Activated T-helper 9 cell treated with anti-CD3 and anti-CD28 coated beads, Interleukin-2, amount 50 U/mL, for 16 hours (primary cell): ENCODE measurements around the gene COPS4.
"Not testable (repeated sequence)": the region's sequence is repeated elsewhere in the genome, so short reads cannot be mapped to it uniquely, and the experiment has no call there.

Experiments used
- DNase-seq: peaks from one replicate; pipeline ENCODE4 v3.0.0-alpha.2; 2020; ENCODE audit warnings: low read depth

The COPS4 gene

DNA sequence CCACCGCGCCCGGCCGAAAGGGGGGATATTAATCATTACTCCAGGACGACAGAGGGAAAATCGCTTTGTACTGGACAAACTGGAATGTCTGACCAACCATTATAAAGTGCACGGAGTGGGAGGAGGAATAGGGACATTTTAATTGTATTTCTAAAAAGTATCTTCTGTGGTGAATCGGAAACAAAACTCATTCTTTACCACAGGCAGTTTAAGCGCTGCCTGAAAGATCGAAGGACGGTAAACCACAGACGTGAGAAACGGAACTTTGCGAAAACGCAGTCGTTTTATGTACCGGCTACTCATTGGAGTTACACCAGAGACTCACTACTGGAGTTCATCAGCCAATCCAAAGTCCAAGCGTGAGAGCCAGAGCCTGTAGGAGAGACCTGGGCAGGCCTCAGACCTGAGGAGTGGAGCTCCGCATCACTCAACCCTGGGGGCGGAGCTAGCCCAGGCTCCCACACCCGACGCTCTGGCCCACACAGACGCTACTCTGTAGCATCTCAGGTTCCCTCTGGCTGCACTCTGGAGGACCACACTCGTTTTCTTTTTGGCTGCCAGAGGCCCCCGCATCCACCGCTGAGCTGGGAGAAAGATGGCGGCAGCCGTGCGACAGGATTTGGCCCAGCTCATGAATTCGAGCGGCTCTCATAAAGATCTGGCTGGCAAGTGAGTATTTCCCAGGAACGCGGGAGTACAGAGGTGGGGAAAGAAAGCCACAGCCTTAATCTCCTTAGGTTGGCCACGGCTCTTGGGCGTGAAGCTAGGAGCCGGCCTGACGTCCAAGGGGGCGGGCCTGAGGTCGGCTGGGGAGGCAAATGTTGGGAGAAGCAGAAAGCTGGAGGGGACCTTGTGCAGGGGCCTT lies at the start of gene COPS4:
TSS of gene COPS4 (plus strand) at position 554 of the 865 bp plus-strand sequence. CDS start at position 596, 42 bp downstream.
- DNase-seq = peak; percentile 90

DNA sequence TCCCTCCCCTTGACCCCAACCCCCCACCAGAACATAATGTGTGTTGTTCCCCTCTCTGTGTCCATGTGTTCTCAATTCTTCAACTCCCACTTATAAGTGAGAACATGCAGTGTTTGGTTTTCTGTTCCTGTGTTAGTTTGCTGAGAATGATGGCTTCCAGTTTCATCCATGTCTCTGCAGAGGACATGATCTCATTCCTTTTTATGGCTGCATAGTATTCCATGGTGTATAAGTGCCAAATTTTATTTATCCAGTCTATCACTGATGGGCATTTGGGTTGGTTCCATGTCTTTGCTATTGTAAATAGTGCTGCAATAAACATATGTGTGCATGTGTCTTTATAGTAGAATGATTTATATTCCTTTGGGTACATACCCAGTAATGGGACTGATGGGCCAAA lies 47.5 kb upstream of the COPS4 start:
- DNase-seq = not testable (repeated sequence)

DNA sequence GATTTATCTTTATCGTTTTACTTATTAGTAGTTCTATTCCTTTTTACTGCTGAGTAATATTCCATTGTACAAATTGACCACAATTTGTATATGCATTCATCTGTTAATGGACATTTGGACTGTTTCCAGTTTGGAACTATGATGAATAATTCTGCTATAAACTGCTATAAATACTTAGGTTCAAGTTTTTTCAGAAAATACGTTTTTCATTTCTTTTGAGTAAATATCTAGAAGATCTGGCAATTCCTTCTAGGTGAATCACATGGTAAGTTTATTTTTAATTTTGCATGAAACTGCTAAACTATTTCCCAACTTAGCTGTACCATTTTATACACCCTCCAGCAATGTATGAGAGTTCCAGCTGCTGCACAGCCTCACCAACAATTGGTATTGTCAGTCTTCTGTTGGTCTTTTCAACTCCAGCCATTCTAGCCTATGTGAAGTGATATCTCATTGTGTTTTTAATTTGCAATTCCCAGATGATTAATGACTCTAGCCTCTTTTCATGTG lies 46.6 kb upstream of the COPS4 start:
- no peak for DNase-seq

DNA sequence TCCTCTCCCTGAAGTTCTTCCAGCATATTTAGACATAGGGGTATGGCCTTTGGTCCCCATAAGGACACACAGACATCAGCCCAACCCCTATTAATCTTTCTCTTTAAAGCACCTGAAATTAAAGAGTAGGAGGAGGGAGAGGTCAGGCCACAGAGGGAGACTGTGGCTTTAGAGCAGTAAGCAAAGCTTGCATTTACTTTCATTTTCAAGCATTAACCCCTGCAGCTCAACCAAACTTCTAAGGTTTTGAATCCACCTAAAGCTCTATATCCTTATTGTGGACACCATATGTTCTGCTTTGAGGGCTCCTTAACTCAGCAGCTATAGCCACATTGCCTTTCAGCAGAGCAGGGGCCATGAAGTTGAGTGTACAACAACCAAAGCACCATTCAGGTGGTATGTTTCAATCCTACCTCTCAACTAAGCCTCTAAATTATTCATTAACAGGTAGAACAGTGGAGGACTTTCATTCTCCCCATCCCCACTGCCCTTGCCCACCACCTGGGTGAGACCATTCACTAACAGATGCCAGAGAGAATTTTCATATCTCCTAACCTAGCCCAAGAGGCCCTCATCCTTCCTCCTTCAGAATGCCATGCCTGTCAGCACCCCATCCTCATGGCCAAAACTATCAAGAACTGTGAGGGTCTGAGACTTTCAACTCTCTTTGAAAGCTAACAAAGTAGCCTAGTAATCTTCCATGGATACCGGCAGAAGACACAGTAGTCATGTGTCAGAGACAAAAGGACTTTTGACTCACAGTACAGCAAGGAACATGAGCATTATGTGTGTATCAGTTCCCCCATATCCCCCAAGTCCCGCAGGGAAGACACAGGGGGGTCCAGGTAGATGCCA lies 45.2 kb upstream of the COPS4 start:
- no peak for DNase-seq

DNA sequence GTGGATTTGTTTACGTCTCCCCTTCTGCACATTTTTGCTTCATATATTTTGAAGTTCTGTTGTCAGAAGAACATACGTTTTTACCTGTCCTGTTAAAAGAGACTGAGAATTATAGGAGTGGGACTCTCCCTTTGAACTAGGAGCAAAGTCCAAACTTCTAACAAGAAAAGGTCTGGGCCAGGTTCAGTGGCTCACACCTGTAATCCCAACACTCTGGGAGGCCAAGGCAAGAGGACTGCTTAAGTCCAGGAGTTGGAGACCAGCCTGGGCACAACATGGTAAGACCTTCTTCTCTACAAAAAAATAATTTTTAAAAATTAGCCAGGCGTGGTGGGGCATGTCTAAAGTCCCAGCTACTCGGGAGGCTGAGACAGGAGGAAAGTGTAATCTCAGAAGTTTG lies 40.1 kb upstream of the COPS4 start:
- DNase-seq = no peak

DNA sequence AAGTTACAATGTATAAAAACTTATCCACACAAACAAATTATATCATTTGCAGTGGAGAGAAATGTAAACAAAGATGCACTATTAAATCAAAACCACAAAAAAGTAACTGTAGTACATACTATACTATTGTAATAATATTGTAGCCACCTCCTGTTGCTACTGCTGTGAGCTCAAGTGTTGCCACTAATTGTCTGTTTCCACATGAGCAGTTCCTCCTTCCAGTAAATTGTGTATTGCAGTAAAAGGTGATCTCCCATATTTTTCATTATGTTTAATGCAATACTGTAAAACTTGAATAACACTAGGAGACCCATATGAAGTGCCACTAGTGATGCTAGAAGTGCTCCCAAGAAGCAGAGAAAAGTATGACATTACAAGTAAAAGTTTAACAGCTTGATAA lies 36.1 kb upstream of the COPS4 start:
- no peak for DNase-seq

DNA sequence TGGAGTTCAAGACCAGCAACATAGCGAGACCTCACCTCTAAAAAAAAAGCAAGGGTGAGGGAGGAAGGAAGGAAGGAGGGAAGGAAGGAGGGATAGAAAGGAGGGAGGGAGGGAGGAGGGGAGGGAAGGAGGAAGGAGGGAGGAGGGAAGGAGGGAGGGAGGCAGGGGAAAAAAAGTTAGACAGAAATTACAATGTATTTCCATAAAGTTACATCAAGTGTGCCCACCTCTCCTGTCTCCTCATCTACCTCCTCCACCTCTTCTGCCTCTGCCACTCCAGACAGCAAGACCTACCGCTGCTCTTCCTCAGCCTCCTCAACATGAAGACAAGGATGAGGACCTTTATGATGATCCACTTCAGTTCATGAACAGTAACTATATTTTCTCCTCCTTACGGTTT lies 32.7 kb upstream of the COPS4 start:
- no peak for DNase-seq

DNA sequence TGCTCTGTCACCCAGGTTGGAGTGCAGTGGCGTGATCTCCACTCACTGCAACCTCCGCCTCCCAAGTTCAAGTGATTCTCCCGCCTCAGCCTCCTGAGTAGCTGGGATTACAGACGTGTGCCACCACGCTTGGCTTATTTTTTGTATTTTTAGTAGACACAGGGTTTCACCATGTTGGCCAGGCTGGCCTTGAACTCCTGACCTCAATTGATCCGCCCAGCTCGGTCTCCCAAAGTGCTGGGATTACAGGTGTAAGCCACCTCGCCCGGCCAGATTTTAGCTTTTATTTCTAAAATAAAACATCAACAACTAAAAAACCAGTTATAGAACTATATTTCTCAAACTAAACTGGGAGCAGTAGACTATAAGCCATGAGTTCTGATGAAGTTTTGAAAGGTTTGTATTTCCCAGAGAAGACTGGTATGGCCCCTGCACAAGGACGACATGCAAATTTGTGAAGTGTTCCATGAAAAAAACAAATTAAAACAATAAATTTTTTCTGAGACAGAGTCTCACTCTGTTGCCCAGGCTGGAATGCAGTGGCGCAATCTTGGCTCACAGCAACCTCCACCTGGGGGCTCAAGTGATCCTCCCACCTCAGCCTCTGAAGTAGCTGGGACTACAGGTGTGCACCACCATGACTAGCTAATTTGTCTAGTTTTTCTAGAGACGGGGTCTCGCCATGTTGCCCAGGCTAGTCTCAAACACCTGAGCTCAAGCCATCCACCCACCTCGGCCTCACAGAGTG lies 31.8 kb upstream of the COPS4 start:
- DNase-seq = not testable (repeated sequence)

DNA sequence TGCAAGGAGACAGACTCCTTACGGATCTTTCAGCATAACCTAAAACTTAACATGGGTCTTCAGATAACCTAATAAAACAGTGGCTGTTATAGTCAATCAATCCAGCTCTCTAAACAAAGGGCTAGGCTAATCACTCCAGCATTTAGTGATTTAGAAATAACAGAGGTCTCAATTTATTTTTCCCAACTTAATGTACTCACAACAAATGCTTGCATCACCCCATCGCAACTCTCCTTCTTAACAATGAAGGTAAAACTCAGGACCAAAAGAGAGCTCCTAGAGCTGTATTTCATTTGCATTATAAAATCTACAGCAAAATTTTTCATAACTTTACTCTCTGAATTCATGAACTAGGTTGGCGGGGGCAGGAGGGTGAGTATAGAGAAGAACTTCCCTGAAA lies 25.5 kb upstream of the COPS4 start:
- DNase-seq = no peak

DNA sequence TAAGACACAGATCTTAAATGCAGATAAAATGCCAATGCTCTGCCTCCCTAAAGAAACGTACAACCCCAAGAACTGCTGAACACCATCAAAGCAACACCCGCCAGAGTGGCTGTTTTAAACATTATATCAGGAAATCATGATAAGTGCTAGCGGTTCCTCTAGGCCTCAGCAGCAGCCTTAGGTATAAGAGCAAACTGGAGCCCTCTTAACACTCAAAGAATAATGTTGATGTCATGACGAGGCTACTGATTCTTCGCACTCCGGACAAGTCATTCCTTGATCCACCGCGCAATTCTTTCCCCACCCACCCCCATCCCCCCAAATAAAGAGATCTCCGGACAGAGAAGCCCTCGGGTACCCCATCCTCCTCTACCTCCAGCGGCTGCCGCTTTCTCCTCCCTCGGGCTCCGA lies 24.9 kb upstream of the COPS4 start:
- no peak for DNase-seq

DNA sequence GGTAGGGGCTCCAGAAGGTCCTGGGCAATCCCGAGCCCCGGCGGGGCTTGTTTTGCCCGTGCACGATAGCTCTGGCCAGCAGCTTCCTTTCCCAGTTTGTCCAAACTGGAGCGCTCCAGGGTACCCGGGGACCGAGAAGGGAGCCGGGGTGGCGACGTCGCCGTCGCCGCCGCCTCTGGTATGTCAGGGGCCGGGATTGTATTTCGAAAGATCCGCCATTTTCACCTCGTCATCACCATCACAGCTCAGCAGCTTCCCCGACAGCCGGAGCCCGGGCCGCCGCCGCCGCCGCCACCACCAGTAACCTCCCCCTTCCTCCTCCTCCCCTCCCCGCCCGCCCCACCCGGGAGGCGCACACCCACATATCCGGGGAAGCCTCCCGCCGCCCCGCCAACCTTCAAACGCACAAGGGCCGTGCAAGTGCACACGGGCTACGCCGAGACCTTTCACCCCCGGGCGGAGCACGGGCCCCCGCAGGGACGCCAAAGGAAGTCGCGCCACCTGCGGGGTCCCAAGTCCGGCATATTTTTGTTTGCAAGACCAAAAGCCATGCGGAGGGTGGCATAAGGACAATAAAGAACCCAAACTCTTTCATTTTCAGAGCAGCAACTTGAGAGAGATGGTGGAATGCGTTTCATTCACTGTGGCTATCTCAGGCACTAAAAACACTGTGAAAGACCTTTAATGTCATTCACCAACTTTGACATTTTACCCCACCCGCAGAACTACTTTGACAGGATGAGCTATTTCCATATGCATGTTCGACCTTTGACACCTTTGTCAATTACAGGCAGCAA lies 24.3 kb upstream of the COPS4 start, which contains the start of gene LIN54:
TSS of gene LIN54 (minus strand) at position 302 of the 797 bp plus-strand sequence. CDS start 25,979 bp downstream, outside the sequence.
- peak; percentile 81 for DNase-seq

DNA sequence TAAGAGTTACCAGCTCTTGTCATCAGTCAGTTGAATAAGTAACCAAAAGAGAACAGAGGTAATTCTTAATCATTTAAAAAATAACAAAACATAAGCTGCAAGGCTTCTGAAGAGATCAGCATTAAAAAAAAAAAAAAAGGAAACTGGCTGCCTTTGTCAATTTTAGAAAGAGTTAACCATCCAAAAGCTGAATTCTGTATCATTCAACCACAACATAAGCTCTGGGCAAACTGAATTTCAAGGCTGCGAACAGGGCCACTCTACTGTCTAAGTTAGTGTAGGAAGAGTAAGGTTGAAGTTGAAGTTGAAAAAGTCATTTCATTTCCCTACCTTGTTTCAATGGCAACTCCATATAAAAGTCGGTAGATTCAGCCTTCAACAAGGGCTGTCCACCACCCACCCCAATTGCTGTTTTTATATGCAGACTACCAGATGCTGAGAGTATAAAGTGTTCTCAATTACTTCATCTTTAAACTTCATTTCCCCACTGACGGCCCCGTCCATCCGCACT lies 23.2 kb upstream of the COPS4 start:
- DNase-seq = no peak

DNA sequence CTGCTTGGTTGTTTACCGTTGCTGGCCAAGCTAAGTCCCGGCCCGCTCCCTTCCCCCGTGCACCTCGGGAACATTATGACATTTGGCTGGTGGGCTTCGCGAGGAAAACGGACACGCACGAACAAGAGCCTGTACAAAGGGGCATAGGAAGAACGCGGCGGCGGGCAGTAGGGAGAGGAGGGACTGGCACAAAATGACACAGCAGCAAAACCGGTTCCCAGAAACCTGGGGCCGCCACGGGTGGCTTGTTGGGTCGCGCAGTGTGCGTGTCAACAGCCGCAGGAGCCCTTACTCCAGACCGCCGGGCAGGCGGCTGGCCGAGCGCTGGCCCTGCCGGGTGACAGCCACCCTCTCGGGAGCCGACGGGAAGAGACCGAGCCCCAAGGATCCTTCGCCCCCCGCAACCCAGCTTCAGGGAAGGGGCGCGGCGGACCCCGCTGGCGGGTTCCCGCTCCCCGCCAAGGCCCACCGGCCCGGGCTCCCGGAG lies 22.7 kb upstream of the COPS4 start:
- peak; percentile 10 for DNase-seq

DNA sequence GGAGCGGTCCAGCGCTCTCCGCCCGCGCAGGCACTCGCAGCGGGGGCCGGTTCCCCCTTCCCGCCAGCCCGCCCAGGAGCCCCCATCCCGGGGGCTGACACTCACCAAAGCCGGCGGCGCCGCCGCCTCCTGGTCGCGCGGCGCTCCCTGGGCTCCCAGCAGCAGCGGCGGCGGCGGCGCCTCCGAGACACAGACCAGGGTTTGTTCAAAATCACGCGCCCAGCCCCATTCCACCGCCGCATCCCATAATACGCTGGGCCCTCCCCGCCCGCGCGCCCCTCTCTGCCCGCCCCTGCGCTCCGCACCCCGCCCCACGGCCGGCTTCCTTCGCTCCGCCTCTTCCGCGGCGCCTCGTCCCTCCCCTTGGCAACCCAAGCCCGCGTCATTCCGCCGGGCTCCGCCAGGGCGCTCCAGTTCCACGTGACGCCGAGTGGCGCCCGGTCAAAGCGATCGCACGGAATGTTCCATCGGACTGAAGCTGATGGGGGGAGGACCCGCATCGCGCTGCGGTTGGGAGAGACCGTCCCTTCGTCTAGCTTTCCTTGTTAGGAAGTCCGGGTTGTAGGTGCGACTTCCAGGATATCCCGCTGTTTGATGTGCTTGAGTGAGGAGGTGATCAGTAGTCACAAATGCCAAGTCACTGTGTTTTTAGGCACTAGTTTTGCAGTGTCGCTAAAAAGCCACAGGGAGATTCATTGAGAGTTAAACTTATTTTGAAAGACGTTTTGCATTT lies 22.1 kb upstream of the COPS4 start:
- DNase-seq = peak; percentile 95

DNA sequence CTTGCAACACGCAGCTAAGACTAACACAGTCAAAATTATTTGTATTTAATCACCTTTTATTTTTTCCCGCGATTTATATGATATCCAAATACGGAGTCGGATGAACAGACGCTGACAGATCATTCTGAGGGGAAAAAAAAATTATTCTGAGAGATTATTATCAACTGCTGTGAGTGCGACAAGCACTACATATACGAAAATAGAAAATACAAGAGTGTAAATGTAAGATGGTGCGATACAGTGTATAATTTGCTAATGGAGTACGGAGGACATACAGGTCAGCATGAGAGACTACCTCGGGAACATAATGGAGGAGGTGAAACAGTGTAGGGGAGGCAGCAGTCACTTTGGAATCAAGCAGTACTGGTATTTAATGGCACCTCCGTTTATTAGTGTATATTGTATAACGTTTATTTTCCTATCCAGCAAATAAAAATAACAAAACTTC lies 21.5 kb upstream of the COPS4 start:
- no peak for DNase-seq

DNA sequence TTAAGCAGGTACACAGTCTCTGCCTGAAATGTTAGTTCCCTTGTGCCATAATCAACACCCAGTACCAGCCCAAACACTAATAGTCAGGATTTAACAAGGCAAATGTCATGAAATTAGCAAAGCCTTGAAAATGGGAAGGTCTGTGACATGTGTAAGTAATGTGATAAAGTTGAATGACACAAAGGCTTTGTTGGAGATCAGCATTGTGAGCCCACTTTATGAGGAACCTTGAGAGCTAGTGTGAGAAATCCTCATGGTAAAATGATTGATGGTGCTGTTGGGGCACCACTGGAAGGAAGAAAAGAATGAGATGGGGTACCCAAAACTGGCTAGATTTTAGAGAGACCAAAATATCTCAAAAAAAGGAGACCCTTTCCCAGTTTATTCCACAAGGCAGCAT lies 21.1 kb upstream of the COPS4 start:
- DNase-seq = no peak

DNA sequence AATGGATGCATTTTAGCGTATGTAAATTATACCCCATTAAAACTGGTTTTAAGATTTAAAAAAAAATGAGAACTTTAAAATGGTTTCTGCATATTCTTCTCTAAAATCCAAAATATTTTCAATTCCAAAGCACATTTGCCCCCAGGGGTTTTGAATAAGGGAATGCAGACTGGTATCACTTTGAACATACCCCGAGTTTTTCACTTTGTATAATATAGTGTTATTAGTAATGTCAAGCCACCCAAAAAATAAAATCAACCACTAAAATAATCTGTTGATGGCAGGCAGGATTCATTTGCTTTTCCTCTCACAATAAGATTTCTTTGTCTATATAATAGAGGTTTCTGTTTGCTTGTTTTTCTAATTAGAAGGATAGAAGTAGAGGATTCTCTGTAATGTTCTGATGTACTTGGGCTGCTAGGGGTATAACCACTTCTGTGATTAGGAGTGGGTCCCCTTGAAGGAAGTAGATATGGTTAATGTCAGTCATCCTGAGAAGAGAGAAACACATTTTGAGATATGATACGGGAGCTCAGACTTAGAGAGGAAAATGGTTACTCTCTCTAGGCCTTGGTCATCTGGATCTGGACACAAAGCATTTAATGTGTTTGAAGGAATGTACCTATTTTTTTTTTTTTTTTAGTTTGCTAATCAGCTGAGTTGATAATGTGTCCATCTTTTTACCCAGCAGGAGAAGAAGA lies 15.0 kb upstream of the COPS4 start:
- DNase-seq = no peak

DNA sequence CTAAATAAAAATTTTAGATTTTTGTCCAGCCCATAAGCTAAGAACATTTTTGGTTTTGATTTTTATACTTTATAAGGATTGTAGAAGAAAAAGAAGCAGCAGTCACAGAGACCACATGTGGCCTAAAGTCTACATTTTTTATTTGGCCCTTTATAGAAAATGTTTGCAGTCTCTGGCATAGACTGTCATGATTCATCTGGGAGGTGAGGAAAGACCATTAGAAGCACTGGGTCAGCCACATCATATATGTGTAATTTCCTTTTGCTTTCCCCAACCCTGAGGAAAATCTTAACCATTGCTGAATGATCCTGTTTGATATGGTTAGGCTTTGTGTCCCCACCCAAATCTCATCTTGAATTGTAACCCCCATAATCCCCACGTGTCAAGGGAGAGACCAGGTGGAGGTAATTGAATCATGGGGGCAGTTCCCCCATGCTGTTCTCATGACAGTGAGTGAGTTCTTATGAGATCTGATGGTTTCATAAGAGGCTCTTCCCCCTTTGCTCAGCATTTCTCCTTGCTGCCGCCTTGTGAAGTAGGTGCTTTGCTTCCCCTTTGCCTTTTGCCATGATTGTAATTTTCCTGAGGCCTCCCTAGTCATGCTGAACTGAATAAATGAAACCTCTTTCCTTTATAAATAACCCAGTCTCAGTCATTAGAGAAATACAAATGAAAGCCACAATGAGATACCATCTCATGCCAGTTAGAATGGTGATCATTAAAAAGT lies 12.1 kb upstream of the COPS4 start:
- no peak for DNase-seq

DNA sequence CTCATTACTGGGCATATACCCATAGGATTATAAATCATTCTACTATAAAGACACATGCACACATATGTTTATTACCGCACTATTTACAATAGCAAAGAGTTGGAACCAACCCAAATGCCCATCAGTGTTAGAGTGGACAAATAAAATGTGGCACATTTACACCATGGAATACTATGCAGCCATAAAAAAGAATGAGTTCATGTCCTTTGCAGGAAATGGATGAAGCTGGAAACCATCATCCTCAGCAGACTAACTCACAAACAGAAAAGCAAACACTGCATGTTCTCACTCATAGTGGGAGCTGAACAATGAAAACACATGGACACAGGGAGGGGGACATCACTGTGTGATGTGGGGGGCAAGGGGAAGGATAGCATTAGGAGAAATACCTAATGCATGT lies 11.4 kb upstream of the COPS4 start:
- not testable (repeated sequence) for DNase-seq
